Measurements from ENCODE around the gene ARG2. TPM values are rescaled to one million over a fixed set of nuclear protein-coding genes. Genes with fewer than 3 reads are reported as not detected.

ARG2 gene
- total and polyA plus RNA-seq, 10 of the 15 experiments (the other 5 are each of a cell fraction or from before 2014, with no cell fraction given), result 0.48 to 7.8 (median 1.1) TPM

- TF ChIP-seq, protein P1, sequence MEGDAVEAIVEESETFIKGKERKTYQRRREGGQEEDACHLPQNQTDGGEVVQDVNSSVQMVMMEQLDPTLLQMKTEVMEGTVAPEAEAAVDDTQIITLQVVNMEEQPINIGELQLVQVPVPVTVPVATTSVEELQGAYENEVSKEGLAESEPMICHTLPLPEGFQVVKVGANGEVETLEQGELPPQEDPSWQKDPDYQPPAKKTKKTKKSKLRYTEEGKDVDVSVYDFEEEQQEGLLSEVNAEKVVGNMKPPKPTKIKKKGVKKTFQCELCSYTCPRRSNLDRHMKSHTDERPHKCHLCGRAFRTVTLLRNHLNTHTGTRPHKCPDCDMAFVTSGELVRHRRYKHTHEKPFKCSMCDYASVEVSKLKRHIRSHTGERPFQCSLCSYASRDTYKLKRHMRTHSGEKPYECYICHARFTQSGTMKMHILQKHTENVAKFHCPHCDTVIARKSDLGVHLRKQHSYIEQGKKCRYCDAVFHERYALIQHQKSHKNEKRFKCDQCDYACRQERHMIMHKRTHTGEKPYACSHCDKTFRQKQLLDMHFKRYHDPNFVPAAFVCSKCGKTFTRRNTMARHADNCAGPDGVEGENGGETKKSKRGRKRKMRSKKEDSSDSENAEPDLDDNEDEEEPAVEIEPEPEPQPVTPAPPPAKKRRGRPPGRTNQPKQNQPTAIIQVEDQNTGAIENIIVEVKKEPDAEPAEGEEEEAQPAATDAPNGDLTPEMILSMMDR (IDR thresholded peaks at IDR 0.05 in 2 of 3, conservative IDR thresholded peaks at IDR 0.05 in 1 of 3; ENCODE audit: control insufficient read depth in 2 of 3, extremely low read depth in 1 of 3, insufficient read depth in 1 of 3, low read depth in 3 of 3, low read length in 3 of 3), result peak; percentile 57 to 71 (median 65)
- no peak for TF ChIP-seq TARDBP (IDR thresholded peaks at IDR 0.05; ENCODE audit: borderline replicate concordance)
- TF ChIP-seq IKZF1 (conservative IDR thresholded peaks at IDR 0.05), result peak; percentile 48; the same call in 1 of the 2 replicates
- peak; percentile 79 for TF ChIP-seq SPI1 (IDR thresholded peaks at IDR 0.05; ENCODE audit: borderline replicate concordance, insufficient read depth, low read depth, low read length)
- TF ChIP-seq IKZF2 (IDR thresholded peaks at IDR 0.05), result peak; percentile 25 to 31; a peak in 1 of 4 replicates
- TF ChIP-seq, protein P2, sequence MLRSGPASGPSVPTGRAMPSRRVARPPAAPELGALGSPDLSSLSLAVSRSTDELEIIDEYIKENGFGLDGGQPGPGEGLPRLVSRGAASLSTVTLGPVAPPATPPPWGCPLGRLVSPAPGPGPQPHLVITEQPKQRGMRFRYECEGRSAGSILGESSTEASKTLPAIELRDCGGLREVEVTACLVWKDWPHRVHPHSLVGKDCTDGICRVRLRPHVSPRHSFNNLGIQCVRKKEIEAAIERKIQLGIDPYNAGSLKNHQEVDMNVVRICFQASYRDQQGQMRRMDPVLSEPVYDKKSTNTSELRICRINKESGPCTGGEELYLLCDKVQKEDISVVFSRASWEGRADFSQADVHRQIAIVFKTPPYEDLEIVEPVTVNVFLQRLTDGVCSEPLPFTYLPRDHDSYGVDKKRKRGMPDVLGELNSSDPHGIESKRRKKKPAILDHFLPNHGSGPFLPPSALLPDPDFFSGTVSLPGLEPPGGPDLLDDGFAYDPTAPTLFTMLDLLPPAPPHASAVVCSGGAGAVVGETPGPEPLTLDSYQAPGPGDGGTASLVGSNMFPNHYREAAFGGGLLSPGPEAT (IDR thresholded peaks at IDR 0.05; ENCODE audit: low read depth), result 0 out of 2 replicates have a peak, but pooled peaks have one; percentile 19
Observed at GRCh38 chr14:67666750-67667449, 47.2 kb downstream of the ARG2 start (continued).

DNA sequence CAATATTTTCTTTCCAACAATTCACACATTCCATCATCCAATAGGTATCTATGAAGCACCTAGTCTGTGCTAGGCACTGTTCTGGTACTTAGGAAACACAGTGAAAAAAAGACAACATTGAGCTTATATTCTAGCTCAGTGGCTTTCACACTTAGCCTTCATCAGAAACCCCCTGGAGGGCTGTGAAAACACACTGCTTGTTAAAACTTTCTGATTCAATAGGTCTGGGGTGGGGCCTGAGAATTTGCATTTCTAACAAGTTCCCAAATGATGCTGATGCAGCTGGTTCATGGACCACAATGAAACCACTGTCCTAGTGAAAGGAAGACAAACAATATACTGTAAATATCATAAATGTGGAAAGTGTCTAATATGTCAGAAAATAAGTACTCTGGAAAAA, 48.8 kb downstream of the ARG2 start:
- ChIA-PET RAD21 (ENCODE audit: unreplicated experiment) (interaction anchor here (0.6 to 6.7 kb wide), 16 partner anchors 8 to 1797 kb away, joined by 3 to 144 read pairs (median 9); partner anchors contain the start of genes ARG2, PIGH, RDH11 and RDH12), SMC1A (ENCODE audit: uncharacterized antibody, unreplicated experiment) (interaction anchor here (0.6 to 9.1 kb wide), 24 partner anchors 9 to 241 kb away, joined by 3 to 151 read pairs (median 4); partner anchors contain the start of genes ARG2, RDH11, RDH12 and TMEM229B), POLR2A (interaction anchor here (0.7 to 2.3 kb wide), 15 partner anchors 10 to 149 kb away, joined by 3 to 20 read pairs (median 3); partner anchors contain the start of genes PIGH and RDH11), CTCF (interaction anchor here (0.8 to 15.6 kb wide), 21 partner anchors 10 to 142 kb away, joined by 3 to 223 read pairs (median 5); partner anchors contain the start of genes ARG2, PIGH, RDH11 and RDH12)
- BruUV-seq (replicated peaks), result no TSS peak
- Histone ChIP-seq H3K4me1 (ENCODE audit: control insufficient read depth, insufficient read depth, low read length) (peaks cover 21% of the 10 kb centered on the region), H3K4me2 (ENCODE audit: control insufficient read depth, insufficient read depth) (peak overlapping the region; percentile 38), H3K36me3 (ENCODE audit: control insufficient read depth in 2 of 2, insufficient read depth in 2 of 2, low read length in 1 of 2) (no peaks in the 10 kb centered on the region; a peak in 2 of 4 replicates), H2AFZ (ENCODE audit: control insufficient read depth, low read depth, low read length) (no peak overlapping the region), H3K9me3 (replicated peaks; ENCODE audit: control insufficient read depth, insufficient read depth, low read length) (no peaks in the 10 kb centered on the region), H3K4me3 (no peak overlapping the region), H3K9ac (ENCODE audit: control insufficient read depth, insufficient read depth, low read length) (no peak overlapping the region), H3K79me2 (ENCODE audit: control insufficient read depth, insufficient read depth, low read length) (peaks cover 44% of the 10 kb centered on the region), H3K27me3 (replicated peaks in 1 of 2; ENCODE audit: control insufficient read depth in 2 of 2, insufficient read depth in 2 of 2, low read length in 1 of 2) (no peaks in the 10 kb centered on the region), H4K20me1 (ENCODE audit: control insufficient read depth, insufficient read depth) (peaks cover 5% of the 10 kb centered on the region; the same call in 1 of the 2 replicates), H3K27ac (ENCODE audit: control insufficient read depth, insufficient read depth) (peak overlapping the region; percentile 31; the same call in 1 of the 2 replicates)
- ATAC-seq (peak; percentile 87), DNase-seq (ENCODE audit: low read depth, low spot score) (peak; percentile 44), FAIRE-seq (no peak)
- in situ Hi-C loops (cut with MboI), result loop anchor here (5.0 kb wide), 1 partner anchor 86 kb away; no protein-coding TSS in a partner anchor
- intact Hi-C loops (cut with micrococcal nuclease; ENCODE audit: unreplicated experiment), result no loop called here
- TF ChIP-seq, protein P2 (IDR thresholded peaks at IDR 0.05; ENCODE audit: low read depth), result peak; percentile 94
- no peak for TF ChIP-seq NFYB (IDR thresholded peaks at IDR 0.05; ENCODE audit: insufficient read depth, low read depth, low read length)
- TF ChIP-seq ZNF24 (IDR thresholded peaks at IDR 0.05), result 0 out of 2 replicates have a peak, but pooled peaks have one; percentile 25
- TF ChIP-seq BCL11A (IDR thresholded peaks at IDR 0.05; ENCODE audit: low read depth, low read length), result peak; percentile 72; the same call in 1 of the 2 replicates
- TF ChIP-seq RELA (IDR thresholded peaks at IDR 0.05; ENCODE audit: borderline replicate concordance, partially characterized antibody), result peak; percentile 55
- no peak for TF ChIP-seq EED (IDR thresholded peaks at IDR 0.05; ENCODE audit: low read depth)
- TF ChIP-seq CBX5 (IDR thresholded peaks at IDR 0.05; ENCODE audit: low read depth), result no peak
- no peak for TF ChIP-seq BRCA1 (IDR thresholded peaks at IDR 0.05; ENCODE audit: low read depth, low read length)
- no peak for TF ChIP-seq SREBF1 (IDR thresholded peaks at IDR 0.05; ENCODE audit: low read length)
- TF ChIP-seq, protein P3, sequence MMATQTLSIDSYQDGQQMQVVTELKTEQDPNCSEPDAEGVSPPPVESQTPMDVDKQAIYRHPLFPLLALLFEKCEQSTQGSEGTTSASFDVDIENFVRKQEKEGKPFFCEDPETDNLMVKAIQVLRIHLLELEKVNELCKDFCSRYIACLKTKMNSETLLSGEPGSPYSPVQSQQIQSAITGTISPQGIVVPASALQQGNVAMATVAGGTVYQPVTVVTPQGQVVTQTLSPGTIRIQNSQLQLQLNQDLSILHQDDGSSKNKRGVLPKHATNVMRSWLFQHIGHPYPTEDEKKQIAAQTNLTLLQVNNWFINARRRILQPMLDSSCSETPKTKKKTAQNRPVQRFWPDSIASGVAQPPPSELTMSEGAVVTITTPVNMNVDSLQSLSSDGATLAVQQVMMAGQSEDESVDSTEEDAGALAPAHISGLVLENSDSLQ (IDR thresholded peaks at IDR 0.05), result no peak
